HG03575 (cell line): Measurements from ENCODE around the gene FAM163A.
"Not testable (repeated sequence)": the region's sequence is repeated elsewhere in the genome, so short reads cannot be mapped to it uniquely, and the experiment has no call there.

Experiments used
- ATAC-seq: cut with Tn5 transposase; IDR thresholded peaks from one replicate; pipeline ENCODE4 v1.9.1; 2021; ENCODE audit not compliant: unreplicated experiment, insufficient number of reproducible peaks, low FRiP score; ENCODE audit errors: extremely low read depth

Gene FAM163A

DNA sequence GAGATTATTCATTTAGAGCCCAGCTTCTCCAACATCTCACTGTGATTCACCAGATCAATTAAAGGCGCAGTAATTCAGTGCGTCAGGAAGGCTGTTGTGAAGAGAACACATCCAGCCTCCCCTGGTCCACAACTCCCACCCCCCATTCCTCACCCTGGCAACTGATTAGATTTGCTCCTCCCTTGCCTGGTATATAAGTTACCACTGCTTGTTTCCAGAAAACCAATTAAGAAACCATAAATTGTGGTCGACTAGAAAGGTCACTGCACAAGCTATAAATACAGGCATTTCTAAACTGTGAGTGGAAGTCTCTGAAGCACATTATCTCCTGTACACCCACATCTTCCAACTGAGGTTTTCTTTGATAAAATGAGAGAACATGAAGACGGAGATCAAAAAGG is 41.9 kb downstream of the FAM163A start:
- ATAC-seq = no peak

DNA sequence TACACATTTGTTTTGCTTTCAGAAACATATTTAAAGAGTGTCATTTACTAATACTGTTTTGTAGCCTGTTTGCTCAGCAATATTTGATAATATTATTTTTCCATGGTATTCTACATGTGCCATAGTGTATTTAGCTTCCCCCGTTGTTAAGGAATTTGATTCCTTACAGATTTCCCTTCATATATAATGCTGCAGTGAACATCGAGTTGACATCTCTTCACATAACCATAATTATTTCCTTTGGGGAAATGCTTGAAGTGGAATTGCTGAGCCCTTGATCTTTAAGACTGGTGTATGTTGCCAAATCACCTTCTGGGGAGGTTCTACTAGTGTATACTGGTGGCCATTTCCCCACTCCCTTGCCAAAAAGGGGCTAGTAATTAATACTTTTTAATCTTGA is 42.6 kb downstream of the FAM163A start:
- ATAC-seq = no peak

DNA sequence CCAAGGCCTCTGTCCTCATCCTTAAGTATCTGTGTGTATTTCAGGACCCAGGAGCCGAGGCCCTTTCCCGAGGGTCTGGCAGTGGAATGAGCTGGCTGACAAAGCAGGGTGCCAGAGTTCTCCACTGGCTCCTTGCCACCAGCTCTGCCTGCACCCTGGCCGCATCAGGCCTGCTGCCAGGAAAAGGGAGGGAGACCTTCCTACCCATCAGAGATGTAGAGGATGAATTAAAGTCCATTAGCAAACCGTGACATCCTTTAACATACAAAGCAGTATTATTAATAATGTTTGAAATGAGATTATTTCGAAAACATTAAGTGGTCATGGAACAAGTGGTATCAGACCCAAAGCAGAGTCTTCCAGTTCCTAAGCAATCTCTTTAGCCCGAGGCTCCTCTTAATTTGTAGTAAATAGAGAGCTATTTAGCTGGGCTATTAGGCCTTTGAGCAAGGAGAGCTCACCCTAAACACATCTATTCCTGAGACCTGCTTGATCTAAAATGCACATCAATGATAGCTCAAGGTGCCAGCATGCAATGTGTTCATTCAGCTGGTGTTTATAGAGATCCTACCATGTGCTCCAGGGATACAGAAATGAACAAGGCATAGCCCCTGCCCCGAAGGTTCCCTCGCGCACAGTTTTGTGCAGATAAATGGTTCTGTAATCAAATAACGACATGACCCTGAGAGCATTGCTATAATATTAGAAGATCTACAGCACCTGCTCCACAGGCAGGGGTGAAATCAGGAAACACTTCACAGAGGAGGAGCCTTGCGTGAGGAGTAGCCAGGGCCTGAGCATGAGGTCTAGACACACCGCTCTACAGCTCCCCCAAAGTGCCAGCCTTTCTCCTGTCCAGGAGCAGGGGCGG is 44.0 kb downstream of the FAM163A start:
- no peak for ATAC-seq

DNA sequence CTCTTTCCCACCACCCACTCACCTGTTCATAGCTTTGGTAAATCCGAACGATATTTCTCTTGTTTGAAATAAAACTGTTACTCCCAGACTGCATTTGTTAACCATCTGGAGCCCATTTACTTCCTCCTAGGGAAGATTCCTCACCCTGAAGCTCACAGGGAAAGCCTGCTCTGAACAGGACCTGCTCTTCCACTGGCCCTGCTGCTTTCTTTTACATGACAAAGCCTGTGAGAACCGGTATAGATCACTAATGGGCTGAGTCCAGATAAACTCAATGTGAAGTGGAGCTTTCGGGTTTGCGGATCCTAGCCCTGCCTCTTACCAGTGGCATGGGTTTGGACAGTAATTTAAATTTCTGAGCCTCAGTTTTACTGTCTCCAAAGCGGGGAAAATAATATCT is 45.2 kb downstream of the FAM163A start:
- ATAC-seq = no peak

DNA sequence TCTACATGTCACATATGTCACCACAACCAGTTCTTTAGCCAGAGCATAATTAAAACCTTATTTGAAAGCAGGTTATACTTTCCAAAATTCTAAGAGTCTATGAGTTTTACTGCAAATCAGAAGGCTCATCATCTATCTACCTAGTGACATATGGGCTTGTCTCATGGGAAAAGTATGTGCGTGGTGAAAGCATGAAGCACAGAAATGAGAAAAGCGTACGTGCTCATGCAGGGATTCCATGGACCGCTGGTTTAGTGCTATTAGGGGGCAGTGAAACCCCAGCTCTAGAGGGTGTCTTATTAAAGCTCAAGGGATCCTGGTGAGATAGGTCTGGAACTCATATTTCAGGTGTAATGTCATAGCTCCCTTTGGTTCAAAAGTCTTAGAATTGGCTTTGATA is 50.2 kb downstream of the FAM163A start:
- ATAC-seq = no peak

DNA sequence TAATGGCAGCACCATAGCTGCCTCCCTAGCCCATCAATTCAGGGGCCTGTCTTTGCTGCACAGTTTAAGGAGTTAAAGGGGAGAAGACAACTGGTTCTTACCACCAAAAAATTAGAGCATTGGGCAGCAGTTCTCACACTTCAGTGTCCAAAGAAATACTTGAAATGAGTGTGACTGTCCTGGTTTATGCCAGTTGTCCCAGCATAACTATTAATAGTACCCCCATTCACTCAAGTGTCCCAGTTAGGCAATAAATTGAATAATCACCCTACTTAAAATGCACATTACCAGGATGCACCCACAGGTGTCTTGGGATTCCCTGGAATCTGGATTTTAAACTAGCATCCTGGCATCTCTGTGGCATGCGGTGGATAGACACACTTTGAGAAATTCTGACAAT is 51.1 kb downstream of the FAM163A start:
- no peak for ATAC-seq

DNA sequence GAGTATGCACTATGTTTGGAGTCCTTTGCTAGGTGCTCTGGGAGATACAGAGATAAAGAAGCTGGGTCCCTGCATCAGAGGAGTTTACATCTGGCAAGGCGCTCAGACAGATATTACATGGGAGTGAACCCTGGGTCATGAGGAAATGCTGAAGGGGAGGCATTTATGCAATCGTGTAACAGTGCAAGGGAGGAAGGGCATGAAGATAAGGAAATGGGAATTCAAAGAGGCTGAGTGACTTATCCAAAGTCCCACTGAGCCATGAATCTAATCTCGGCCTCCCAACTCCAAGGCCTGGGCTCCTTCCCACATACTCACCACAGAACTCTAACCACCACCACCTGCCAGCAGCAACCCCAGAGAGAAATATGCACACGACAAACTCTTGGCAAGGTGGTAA is 51.6 kb downstream of the FAM163A start:
- no peak for ATAC-seq

DNA sequence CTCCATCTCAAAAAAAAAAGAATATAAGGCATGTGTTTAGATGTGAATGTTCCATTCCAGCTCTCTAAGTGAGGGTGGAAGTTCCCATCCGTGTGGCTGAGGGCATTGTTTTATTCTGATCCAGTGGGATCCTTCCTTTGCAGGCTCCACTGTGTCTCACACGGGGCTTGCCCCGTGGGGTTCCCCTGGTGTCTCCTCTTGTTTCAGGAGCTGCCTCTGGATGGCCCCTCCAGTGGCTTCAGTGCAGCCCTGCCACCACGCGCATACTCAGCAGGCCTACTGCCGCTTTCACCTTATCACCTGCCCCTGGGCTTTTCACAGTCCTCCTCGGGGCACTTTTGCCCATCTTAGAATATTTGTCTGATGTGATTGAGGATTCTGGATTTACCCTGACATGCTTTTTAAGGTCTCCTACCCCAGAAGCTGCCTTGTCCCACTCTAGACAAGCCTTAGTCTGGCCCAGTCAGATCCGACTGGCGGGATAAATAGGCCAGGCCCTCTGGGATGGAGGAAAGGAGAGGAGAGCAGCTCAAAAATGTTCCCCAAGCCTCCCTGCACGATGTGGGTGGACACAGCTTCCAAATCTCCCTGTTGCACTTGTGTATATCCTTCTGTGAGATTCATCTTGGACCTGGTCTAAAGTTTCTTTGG is 55.2 kb downstream of the FAM163A start:
- no peak for ATAC-seq

DNA sequence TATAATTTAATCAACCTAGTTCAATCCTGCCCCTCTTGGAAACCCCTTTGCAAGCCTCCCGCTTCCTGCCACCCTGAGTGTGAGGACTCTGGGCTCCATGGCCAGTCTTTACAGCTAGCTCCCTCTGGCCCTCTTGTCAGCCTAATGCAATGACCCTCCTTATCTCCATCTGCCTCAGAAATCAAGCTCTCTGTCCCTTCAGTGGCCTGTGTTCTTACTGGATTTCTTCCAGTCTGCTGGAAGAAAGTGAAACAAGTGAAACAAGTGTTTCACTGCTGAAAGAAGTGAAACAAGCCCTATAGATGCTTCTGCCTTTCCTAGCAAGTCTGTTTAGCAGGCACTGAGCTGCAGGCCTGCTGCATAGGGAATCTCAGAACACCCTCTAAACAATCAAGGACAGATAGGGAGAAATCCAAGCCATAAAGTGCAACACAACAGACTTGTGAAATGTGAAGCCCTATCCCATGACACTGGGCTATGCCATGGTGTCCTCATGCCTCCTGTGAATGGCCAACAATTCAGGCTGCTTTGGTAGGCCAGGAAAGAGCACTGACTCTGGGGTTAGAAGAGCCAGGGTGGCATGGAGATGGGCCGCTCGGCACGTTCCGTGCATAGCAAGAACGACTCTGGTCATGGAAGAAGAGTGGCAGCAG is 55.9 kb downstream of the FAM163A start:
- no peak for ATAC-seq

DNA sequence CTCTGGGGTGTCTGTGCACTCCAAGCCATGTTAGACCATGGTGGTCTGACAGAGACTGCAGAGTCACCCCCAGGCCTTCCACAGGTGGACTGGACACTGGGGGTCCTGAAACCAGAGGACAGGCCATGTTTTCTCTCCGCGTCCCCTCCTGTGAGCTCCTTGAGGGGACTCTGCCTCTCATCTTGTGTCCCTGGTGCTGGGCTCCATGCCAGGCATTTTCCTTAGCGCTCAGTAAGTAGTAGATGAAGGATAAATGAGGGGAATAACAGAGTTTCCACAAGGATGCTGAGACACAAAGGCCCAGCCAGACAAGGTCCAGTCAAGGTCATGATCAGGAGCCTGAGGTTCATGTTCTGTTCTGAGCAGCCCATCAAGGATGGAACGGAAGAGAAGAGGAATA is 57.4 kb downstream of the FAM163A start:
- ATAC-seq = no peak

DNA sequence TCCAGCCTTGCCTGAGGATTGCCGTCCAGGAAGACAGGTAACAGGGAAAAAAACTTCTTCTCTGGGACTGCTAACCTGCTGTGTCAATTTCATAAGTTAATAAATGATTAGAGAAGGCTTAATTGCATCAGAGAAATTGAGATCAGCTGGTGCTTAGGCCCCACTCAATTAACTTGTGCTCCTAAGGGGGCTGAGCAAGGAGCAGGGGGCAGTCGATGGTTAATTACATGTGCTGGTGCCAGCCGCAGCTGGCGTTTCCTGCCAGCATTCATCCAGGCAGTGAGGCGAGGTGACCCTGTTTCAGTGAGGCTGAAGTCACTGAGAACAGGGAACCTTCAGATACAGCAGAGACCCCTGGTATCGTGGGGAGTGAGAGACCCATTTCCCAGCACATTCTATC is 60.0 kb downstream of the FAM163A start:
- ATAC-seq = no peak

DNA sequence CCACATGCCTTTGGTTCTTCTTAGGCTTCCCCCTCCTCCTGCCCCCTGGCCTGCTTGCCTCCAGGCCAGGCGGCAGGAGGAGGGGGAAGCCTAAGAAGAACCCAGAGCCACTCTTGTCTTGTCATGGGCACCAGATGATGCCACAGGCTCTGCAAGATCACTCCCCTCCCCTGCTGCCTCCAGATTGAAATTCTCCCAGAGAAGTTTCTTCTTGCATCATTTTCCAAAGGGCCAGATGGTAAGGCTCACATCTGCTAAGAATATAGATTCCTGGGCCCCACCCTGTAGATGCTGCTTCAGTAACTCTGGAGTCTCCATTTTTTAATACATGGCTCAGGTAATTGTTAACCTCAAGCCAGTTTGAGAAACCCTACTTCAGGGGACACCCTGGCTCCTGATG is 60.8 kb downstream of the FAM163A start:
- ATAC-seq = no peak

DNA sequence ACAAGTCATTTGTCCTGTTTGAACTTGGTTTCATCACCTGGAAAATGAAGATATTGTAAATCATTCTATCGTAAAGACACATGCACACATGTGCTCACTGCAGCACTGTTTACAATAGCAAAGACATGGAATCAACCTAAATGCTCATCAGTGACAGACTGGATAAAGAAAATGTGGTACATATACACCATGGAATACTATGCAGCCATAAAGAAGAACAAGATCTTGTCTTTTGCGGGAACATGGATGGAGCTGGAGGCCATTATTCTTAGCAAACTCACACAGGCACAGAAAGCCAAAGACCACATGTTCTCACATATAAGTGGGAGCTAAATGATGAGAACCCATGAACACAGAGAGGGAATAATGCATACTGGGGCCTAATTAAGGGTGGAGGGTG is 61.3 kb downstream of the FAM163A start:
- ATAC-seq = not testable (repeated sequence)

DNA sequence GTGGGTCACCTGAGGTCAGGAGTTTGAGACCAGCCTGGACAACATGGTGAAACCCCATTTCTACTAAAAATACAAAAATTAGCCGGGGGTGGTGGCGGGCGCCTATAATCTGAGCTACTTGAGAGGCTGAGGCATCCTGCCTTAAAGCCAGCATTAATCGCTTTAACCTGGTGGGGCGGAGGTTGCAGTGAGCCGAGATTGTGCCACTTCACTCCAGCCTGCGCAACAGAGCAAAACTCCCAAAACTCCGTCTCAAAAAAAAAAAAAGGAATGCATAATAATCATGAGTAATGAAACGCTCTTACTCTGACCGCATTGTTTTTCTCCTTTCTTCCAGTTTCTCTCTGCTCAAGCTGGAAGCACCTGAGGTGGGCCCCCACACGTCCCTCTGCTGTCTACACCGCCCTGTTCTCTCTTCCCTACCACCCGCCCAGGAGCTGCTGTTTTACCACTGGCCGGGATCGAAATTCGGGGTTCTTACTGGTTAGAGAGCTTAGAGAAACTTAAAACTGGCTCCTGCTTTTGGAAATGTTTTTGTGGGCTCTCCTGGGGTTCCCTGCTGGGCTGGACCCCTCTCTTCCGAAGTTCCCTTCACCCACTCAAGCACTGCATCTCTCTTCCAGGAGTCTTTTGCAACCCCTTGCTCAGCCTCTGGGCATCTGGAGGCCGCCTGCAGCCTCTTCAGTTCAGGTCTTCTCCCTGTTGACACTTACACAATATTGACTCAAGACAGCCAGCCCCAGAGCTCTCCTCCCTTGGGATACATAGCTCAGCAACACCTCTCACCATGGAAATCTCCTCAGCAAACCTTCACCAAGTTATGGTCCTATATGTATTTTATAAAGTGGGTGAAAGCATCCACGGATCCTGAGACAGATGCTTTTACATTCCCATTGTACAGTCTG is 62.5 kb downstream of the FAM163A start:
- no peak for ATAC-seq

DNA sequence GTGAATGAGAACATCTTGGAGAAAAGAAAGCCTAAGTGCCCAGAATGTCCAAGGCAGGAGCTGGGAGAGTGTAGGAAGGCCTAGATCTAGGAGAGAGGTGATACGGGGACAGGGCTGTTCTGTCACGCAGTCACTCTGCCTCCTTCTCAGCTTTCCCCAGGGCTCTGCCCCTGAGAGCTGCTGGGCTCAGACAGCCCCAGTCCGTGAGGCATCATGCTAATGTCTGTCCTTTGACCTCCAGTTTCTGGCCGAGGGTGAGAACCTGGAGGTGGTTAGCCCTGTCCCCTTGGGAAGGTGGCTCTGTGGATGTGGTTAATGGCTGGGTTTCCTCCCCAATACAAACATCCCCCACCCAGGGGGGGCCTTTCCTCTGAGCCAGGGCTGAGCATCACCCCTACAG is 63.2 kb downstream of the FAM163A start:
- ATAC-seq = no peak

DNA sequence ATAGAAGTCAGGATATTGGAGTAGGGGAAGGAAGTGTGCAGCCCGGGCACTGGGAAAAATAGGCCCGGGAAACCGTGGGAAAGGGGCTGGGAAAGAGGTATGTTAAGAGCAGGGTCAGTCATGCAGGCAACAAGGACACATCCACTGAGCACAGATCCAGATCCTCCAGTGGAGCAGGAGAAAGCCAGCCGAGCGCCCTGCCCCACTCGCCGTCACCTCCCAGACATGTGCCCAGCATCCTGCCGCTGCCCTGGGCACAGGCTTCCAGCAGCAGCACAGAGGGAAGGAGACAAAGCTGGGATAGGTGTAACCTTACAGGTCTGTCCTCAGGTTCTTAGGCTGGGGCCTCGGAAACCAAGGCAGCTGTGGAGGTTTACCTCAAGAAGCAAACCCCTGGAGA is 64.2 kb downstream of the FAM163A start:
- ATAC-seq = no peak

DNA sequence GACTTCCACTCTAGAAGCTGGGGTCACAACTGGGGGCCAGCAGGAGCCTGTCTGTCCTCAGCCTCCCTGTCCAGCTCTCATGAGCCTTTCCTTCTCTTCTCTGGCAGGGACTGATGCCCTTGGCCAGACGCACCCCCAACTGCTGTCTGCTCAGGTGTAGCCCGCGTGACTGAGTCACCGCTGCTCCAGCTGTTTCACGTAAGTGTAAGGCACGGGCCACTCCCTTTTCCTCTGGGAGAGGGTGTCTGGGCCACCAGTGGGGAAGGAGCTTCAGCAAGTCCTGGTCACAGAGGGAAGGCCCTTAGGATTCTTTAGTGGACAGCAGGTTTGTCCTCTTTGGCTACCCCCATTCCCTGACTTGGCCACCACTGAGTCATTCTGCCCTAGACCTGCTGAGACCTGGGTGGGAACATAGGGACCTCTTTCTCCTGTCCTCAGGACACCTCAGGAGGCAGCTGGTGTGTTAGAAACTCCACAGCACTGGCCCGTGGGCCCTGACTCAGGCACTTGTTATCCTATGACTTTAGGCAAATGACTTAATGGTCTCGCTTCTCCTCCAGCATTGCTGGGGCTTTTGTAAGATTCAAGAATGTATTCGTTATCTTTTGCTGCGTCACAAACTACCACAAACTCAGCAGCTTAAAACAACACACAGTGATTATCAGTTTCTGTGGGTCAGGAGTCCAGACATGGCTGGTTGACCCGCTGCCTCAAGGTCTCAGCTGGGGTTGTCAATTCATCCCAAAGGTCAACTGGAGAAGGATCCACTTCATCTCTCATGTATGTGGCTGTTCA is 64.8 kb downstream of the FAM163A start:
- ATAC-seq = no peak

DNA sequence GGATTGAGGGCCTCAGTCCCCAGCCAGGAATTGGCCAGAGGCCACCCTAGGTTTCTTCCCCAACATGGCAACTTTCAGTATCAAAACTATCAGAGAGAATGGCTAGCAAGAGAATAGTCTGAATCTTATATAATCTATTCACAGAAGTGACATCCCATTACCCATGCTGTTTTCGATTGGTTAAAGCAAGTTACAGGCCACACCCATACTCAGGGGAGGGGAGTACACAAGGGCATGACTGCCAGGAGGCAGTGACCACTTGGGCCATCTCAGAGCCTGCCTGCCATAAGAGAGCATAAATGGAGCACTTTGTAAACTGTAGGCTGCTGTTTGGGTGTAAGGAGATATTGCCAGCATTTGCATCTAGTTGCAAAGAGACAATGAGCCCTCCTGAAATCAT is 65.4 kb downstream of the FAM163A start:
- ATAC-seq = no peak
